ENCODE results near the gene ACTL7A.
"Not testable (repeated sequence)": the region's sequence is repeated elsewhere in the genome, so short reads cannot be mapped to it uniquely, and the experiment has no call there.

Gene ACTL7A, protein sequence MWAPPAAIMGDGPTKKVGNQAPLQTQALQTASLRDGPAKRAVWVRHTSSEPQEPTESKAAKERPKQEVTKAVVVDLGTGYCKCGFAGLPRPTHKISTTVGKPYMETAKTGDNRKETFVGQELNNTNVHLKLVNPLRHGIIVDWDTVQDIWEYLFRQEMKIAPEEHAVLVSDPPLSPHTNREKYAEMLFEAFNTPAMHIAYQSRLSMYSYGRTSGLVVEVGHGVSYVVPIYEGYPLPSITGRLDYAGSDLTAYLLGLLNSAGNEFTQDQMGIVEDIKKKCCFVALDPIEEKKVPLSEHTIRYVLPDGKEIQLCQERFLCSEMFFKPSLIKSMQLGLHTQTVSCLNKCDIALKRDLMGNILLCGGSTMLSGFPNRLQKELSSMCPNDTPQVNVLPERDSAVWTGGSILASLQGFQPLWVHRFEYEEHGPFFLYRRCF

DNA sequence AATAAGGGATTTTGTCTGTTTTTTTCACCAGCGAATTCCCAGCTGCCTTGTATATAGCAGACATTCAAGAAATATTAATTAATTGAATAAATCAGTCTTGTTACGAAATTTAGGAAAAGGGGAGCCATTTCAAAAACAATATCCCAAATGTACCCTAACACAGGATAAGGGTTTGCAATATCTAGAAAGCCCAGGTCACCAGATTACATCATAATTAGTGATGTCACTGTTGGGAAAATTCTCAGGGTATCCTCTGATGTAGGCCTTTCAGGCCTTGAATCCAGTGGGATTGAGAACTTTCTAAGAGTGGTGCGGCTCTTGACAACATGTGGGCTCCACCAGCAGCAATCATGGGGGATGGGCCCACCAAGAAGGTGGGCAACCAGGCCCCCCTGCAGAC is at the start of gene ACTL7A:
TSS of gene ACTL7A (plus strand) at position 270 of the 400 bp plus-strand sequence. CDS start at position 327, 57 bp downstream.
- no peak for DNase-seq (ENCODE audit: low read depth)

DNA sequence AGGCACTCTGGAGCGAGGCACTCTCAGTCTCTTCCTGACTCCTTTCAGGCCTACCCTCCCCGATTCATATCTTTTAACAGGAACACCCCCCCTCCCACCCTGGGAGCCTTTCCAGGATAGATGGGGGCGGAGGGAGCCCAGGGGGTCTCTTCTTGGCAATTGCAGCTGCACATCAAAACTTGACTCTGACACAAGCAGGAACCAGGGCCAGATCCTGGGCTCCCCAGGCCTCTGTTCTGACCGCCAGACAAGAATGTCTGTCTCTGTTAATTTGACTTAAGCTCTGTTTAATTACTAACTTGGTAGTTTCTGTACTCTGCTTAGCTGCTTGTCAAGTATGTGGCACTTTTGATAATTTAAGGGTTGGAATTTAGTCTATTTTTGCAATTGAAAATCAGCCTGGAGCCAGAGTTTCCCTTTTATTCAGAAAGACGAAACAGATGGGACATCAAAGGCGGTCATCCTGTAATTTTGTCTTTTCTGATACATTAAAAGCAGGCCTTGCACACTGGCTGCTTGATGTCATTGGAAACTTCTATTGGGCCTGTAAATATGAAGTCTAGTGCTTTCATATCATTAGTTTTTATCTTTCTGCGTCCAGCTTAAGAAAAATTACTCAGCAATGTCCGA is 49.6 kb upstream of the ACTL7A start:
- no peak for DNase-seq (ENCODE audit: low read depth)

DNA sequence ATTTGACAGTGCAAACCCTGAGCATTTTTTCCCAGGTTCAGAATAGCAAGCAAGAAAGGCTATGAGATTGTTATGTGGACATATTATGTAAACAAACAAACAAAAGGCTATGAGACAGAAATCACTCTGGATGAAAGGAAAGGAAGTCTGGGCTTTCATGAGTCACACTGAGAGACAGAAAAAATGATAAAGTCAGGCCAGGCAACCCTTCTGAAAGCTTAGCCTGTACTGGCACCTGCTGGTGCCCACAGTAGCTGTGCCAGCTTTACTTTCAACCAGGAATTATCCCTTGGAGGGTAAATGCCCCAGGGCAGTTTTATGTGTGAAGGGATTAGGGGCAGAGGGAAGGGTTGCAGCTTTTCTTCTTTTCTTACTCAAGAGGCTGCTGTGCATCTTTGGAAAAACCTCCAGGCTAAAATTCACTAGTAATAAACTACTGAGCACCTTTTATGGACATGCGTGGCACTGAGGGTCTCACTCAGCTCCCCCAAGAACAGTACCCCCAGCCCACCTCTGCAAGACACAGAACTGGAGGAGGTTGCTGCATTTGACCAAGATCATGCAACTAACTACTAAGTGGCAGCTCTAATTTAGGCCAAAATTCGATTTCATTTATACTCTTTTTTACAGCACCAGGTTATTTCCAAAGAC is 48.0 kb upstream of the ACTL7A start:
- peak; percentile 49 for DNase-seq (ENCODE audit: low read depth)

DNA sequence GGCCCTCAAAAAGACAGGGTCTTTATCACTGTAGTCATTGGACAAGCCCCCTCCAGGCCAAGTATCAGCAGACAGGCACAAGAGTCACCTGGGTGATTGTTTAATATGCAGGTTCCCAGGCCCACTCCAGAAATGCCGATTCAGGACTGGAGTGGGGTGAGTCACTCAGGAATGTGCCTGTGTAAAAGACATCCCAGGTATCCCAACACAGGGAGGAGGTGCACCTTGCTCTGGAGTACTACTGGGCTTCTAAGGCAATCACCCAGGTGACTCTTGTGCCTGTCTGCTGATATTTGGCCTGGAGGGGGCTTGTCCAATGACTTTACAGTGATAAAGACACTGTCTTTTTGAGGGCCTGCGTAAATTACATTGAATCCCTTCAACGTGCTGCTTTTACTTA is 46.9 kb upstream of the ACTL7A start:
- no peak for DNase-seq (ENCODE audit: low read depth)

DNA sequence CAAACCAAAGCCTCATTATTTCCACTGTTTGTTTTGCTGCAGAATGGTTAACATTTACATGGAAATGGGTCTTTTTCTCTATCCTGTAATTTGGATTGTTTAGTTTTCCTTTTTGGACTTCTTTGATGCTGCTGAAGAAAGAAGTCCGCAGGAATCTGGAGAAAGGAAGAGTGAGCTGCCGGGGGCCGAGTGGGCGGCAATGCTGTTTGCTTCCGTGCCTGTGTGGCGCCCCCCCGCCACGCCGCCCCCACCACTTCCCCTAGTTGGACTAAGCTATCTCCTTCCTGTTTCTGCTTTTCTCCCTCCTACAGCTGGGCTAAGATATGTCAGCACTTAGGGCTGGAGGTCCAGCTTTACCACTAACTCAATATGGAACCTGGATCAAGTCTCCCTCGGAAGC is 46.0 kb upstream of the ACTL7A start:
- DNase-seq (ENCODE audit: low read depth) = no peak

DNA sequence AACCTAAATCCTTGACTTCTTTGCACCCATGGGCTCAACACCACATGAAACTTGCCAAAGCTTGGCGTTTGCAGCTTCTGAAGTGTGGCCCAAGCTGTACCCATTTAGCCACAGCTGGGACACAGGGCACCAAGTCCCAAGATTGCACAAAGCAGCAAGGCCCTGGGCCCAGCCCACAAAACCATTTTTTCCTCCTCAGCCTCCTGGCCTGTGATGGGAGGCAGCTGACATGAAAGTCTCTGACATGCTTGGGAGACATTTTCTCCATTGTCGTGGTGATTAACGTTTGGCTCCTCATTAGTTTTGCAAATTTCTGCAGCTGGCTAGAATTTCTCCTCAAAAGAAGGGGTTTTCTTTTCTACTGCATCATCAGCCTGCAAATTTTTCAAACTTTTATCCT is 38.2 kb upstream of the ACTL7A start:
- DNase-seq (ENCODE audit: low read depth) = no peak

DNA sequence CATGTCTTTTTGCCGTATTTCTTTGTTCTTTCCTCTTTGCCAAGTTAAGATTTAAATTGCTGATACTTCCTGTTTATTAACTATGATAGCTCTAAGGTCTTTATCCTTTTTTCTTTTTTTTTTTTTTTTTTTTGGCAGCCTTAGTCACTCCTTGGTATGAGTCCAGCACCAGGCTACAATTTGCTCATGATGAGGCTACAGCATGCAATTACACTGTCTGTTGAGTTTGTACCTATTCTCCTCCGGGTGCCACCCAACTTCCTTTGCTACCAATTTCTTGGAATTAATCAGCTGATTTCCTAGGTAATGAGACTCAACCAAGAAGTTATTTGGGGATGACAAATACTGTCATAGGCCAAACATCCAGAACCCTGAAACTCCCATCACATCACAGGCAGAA is 31.8 kb upstream of the ACTL7A start:
- DNase-seq (ENCODE audit: low read depth) = no peak

DNA sequence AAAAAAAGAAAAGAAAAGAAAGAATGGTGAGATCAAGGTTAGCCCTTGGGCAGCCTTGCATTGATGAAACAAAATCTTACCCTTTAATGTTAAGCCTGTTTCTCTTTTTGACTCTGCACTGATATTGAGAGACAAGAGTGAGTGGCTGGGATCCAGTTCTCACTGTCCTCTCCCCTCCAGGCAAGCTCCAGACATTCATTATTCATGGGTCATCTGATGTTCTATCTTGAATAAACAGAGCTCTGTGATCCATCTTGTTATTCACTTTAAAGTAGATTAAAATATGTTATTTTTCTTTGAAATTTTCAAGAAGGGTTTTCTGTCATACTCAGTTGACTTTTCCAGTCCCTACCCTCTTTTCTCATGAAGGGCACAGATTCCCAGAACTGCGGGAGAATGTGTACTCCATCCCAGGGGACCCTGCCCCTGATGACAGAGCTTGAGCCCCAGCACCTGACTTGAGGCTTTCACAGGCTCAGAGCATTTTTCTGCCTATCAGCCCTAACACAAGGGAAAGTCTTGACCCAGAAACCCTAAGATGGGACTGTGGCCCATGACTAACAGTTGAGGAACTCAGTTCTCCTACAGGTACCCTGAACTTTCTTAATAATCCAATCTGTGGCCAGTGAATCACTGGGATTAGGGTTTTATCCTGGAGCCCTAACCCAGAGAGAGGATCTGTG is 30.4 kb upstream of the ACTL7A start:
- DNase-seq (ENCODE audit: low read depth) = no peak

DNA sequence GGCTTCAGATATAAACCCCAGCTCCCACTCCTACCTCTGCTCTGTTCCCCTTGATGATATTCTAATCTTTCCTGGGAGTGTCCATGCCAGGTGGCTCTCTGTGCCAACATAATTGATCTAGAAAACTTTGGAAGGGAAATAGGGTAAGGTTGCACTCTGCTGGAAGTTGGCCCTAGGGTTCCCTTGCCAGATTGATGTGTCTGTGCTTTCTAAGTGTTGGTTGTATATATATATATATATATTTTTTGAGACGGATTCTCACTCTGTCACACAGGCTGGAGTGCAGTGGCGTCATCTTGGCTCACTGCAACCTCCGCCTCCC is 29.9 kb upstream of the ACTL7A start:
- DNase-seq (ENCODE audit: low read depth) = no peak

DNA sequence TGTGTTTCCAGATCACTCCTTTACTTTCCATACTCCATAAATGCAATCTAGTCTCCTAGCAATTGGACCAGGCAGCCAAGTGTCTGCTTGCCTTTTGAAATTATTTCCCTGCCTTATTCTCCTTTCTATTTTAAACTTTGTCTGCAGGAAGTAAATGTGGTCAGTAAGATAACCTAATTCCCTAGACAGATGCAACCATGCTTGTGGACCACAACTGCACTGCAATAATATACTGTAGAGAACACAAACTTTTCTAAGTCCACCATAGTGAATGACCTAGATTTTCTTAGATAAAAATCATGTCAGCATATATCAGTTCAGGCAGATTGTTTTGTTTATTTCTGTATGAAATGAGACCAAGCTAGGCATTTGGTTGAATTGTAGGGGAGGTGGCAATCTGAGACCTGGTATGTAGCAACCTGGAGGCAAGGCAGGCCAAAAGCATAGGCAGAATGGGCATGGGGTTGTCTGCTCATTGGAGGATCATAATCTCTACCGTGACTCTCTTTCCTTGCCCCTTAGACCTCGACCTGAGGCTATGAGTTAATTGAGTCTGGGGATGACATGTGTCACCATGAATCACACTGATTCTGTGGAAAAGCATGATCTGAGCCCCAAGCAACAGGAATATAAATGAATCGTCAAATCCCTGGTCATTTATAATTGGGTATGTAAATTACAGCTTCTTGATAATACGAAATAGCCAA is 27.0 kb upstream of the ACTL7A start:
- DNase-seq (ENCODE audit: low read depth) = no peak

DNA sequence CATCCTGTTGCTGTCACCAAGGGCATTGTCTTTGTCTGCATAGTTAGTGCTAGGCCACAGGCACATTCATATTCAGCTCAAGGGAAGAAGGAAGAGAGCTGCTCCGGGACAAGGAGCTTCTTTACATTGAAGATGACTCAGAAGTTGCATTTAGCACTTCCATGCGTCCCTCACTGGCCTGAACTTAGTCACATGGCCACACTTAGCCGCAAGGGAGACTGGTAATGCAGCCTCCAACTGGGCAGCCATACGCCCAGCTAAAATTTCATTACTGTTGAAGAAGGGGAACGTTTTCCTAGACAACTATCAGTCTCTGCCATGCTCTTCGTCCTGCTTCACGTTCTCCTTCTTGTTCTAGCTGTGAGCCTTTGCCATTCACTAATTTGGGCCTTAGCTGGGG is 26.2 kb upstream of the ACTL7A start:
- no peak for DNase-seq (ENCODE audit: low read depth)

DNA sequence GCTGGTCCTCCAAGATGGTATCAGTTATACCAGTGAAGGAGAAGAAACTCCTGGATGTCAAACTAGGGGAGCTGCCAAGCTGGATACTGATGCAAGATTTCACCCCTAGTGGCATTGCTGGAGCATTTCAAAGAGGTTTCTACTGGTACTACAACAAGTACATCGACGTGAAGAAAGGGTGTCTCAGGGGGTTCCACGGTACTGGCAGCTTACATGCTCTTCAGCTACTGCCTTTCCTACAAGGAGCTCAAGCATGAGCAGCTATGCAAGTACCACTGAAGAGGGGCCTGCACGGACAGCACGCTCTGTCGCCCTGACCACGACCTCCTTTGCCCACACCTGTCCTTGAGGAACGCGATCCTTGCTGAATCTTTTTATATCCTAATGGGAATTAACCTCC is 25.7 kb upstream of the ACTL7A start:
- no peak for DNase-seq (ENCODE audit: low read depth)

DNA sequence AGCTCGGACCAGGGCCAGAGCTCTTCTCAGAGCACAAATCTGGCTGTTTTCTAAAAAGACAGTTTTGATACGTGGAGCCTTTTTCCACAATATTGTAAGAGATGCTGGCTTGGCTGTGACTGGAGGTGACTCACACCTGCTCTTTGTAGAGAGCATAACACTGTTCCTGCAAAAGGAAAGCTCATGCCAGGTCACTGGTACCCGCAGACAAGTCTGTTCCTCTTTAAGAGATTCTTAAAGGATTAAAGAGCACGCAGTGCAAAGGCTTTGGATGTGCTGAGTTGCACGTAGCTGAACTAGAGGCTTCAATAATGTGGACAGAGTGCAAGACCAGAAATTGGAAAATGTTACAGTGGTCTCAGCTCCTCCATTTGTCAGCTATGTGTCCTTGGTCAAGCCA is 25.3 kb upstream of the ACTL7A start:
- DNase-seq (ENCODE audit: low read depth) = no peak

DNA sequence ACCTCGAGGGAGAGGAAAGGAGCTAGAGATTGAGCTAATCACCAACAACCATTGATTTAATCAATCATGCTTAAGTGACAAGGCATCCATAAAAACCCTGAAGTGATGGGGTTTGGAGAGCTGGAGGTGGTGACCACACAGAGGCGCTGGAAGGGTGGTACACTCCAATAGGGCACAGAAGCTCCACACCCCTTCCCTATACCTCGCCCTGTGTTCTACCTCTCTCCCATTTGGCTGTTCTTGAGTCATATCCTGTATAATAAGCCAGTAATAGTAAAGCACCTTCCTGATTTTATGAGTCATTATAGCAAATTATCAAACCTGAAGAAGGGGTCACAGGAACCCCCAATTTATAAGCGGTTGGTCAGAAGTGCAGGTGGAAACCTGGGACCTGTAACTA is 24.5 kb upstream of the ACTL7A start:
- DNase-seq (ENCODE audit: low read depth) = no peak

DNA sequence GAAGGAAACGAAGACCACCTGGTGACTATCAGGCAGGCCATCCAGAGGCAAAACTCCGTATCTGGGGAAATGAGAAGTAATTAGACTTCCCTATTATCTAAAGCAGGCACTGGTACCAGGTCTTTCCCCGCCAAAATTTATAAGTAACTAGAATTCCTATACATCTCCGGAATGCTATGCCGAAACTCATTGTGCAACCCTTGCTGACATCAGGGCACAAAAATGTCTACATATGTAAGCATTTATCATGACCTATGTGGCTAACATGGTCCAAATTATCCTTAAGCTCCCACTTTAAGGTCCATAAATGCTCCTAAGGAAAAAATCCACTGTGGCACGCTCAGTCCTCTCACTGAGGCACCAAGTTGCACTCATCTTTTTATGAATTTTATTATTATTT is 24.0 kb upstream of the ACTL7A start:
- no peak for DNase-seq (ENCODE audit: low read depth)

DNA sequence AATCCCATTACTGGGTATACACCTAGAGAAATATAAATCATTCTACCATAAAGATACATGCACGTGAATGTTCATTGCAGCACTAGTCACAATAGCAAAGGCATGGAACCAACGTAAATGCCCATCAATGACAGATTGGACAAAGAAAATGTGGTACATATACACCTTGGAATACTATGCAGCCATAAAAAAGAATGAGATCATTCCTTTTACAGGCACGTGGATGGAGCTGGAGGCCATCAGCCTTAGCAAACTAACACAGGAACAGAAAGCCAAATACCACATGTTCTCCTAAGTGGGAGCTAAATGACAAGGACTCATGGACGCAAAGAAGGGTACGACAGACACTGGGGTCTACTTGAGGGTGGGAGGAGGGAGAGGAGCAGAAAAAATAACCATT is 22.5 kb upstream of the ACTL7A start:
- not testable (repeated sequence) for DNase-seq (ENCODE audit: low read depth)

DNA sequence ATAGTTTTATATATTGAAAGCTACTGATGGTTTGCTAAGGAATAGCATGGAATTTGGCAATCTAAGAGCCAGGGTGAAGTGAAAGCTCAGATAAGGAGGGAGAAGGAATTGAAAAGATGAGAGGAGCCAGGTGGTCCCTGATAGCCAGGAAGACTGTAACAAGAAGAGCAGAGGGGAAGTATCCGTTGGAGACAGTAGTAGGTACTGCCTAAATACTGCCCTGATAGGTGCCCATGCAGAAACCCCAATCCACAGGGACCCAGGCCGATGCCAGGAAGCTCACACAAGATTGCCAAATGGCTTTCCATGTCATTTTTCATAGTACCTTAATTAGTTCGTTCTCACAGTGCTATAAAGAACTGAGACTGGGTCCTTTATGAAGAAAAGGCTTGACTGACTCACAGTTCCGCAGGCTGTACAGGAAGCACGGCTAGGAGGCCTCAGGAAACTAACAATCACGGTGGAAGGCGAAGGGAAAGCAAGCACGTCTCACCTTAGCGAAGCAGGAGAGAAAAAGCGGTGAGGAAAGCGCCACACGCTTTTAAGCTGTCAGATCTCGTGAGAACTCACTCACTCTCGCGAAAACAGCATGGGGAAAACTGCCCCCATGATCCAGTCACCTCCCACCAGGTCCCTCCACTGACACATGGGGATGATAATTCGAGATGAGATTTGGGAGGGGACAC is 19.3 kb upstream of the ACTL7A start:
- DNase-seq (ENCODE audit: low read depth) = no peak

DNA sequence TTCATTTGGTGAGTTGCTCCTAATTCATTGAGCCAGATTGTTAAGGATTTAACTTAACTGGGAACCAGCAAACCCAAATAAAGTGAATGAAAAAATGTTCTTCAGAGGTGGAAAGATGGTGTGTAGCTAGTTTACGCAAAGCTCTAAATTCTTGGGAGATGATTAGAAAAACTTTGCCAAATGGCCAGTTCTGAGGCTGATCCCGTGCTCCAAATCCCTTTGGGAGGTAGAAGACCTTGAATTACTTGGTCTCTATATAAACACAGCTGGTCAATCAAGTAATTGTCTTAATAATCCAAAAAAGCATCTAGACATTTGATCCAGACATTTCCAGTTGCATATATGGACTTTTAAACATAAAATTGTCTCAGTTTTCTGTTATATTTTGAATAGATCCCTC is 17.7 kb upstream of the ACTL7A start:
- no peak for DNase-seq (ENCODE audit: low read depth)

DNA sequence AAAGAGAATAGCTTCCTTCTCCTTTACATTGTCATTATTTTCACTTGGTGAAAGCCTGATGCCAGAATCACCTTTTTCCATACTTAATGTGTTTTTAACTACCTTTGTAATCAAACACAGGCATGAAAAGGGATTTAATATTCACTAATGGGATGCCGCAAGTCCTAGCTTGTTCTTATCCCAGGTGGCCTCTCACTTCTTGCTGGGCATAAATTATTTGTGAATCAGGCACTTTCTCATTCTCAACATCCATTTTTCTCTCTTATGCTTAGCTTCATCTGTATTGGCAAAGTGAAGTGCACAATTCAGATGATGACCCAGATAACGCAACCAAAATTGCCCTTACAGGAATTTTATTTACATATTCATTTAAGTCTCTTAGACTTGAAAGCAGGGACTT is 17.2 kb upstream of the ACTL7A start:
- no peak for DNase-seq (ENCODE audit: low read depth)

DNA sequence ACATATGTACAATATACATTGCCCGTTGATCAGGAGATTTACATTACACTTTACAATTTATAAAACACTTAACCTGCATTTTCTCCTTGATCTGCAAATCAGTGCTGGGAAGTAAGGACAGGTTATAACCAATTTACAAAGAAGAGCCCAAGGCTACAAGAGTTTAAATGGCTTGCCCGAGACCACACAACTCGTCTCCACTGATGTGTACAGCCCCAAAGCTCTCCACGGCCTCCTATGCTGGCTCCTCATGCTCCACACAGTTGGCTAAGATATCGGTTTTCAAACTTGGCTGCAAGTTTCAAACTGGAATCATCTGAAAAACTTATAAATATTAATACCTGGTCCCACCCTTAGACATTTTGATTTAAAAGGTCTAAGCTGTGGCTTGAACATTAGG is 16.6 kb upstream of the ACTL7A start:
- DNase-seq (ENCODE audit: low read depth) = no peak

DNA sequence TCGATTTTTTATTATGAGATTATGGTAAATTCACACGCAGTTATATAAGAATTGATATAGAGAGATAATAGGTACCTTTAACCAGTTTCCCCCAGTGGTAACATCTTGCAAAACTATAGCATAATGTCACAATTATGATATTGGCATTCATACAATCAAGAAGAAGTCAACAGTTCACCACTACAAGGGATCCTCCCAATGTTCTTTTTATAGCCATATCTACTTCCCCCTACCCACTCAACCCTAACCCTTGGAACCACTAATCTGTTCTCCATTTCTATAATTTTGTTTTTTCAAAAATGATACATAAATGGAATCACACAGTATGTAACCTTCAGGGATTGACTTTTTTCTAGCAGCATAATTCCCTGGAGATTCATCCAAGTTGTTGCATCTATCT is 16.1 kb upstream of the ACTL7A start:
- DNase-seq (ENCODE audit: low read depth) = no peak

DNA sequence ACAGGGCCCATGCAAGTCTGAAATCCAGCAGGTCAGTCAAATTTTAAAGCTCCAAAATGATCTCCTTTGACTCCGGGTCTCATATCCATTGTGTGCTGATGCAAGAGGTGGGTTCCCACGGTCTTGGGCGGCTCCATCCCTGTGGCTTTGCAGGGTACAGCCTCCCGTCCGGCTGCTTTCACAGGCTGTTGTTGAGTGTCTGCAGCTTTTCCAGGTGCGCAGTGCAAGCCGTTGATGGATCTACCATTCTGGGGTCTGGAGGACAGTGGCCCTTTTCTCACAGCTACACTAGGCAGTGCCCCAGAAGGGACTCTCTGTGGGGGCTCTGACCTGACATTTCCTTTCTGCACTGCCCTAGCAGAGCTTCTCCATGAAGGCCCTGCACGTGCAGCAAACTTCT is 13.8 kb upstream of the ACTL7A start:
- DNase-seq (ENCODE audit: low read depth) = not testable (repeated sequence)
